Measurements from ENCODE around the gene ALPP. TPM values are rescaled to one million over a fixed set of nuclear protein-coding genes. Genes with fewer than 3 reads are reported as not detected.
"Not testable (repeated sequence)": the region's sequence is repeated elsewhere in the genome, so short reads cannot be mapped to it uniquely, and the experiment has no call there.

ALPP gene
- polyA plus RNA-seq, 3 donors = not detected

- H2AFZ ChIP-seq (ENCODE audit: insufficient read depth, low read depth, low read length, poor library complexity, severe bottlenecking); H3K9ac ChIP-seq (ENCODE audit: insufficient read depth, low read length, poor library complexity, severe bottlenecking); H3K36me3 ChIP-seq (replicated peaks in 1 of 2; ENCODE audit: control insufficient read depth in 1 of 2, insufficient read depth in 2 of 2, low read length in 2 of 2); H4K20me1 ChIP-seq (ENCODE audit: insufficient read depth, low read length); H3K36me3 Mint-ChIP-seq; H3K4me2 ChIP-seq (replicated peaks; ENCODE audit: extremely low read depth, low read length, poor library complexity, severe bottlenecking); H3K9me3 Mint-ChIP-seq; H3K79me2 ChIP-seq (ENCODE audit: insufficient read depth, low read length); H3K9me3 ChIP-seq (replicated peaks in 1 of 2; ENCODE audit: control insufficient read depth in 1 of 2, insufficient read depth in 1 of 2, low read length in 2 of 2); intact Hi-C loops (cut with micrococcal nuclease); DNase-seq; H3K4me1 ChIP-seq (ENCODE audit: control insufficient read depth in 1 of 2, insufficient read depth in 2 of 2, low read length in 2 of 2); H3K4me1 Mint-ChIP-seq; H3K27ac ChIP-seq (ENCODE audit: low read depth in 1 of 2, low read length in 2 of 2); H3K4me3 Mint-ChIP-seq; H3K27ac Mint-ChIP-seq; H3K4me3 ChIP-seq (replicated peaks in 1 of 3; ENCODE audit: low read depth in 2 of 3, low read length in 3 of 3): not testable (repeated sequence)
- H3K27me3 Mint-ChIP-seq (ENCODE audit: low read depth in 3 of 3) = peaks cover 17 to 36% (median 21%) of the 10 kb centered on the region in 3 donors
- 93% methylated on average over 39 of the region's 40 CpGs for WGBS (ENCODE audit: insufficient coverage)
- H3K27me3 ChIP-seq (ENCODE audit: control insufficient read depth in 2 of 2, insufficient read depth in 2 of 2, low read length in 2 of 2) = peaks cover 0 to 18% of the 10 kb centered on the region in 2 donors
Observed at GRCh38 chr2:232409617-232410016, 31.1 kb downstream of the ALPP start.

DNA sequence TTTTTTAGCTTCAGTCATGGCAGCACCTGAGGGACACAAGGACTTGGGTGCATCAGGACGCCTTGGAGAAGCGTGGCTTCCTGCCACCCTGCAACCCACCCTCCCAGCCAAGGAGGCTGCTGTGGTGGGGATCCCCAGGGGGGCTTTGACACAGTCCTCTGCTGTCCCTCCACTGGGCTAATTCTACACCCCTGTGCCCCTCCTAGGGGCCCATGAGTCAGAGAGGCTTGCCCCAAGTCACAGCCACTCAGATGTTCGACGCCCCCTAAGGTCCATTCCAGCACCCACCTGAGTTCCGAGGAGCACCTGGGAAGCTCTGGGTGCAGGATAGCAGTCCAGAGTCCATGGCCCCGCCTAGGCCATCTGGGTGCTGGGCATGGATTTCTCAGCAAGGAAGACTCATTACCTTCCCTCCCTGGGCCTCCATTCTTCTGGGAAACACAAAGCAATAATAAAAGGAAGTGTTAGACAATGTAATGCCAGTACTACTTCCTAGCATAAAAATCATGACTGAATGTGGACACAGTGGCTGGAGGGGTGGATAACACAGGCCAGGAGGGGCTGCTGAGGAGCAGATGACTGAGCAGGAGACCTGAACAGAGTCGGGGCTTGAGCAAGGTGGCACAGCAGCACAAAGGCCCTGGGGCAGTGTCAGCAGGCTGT lies 31.8 kb downstream of the ALPP start:
- Histone ChIP-seq H3K9me3 (replicated peaks in 1 of 2; ENCODE audit: control insufficient read depth in 1 of 2, insufficient read depth in 1 of 2, low read length in 2 of 2) (no peaks in the 10 kb centered on the region), H3K4me2 (replicated peaks; ENCODE audit: extremely low read depth, low read length, poor library complexity, severe bottlenecking) (no peak overlapping the region), H3K79me2 (ENCODE audit: insufficient read depth, low read length) (no peaks in the 10 kb centered on the region), H3K27me3 (ENCODE audit: control insufficient read depth in 2 of 2, insufficient read depth in 2 of 2, low read length in 2 of 2) (peaks cover 0 to 19% of the 10 kb centered on the region in 2 donors), H3K4me1 (ENCODE audit: control insufficient read depth in 1 of 2, insufficient read depth in 2 of 2, low read length in 2 of 2) (no peaks in the 10 kb centered on the region), H3K27ac (ENCODE audit: low read depth in 1 of 2, low read length in 2 of 2) (no peak overlapping the region), H3K4me3 (replicated peaks in 1 of 3; ENCODE audit: low read depth in 2 of 3, low read length in 3 of 3) (no peak overlapping the region), H3K9ac (ENCODE audit: insufficient read depth, low read length, poor library complexity, severe bottlenecking) (no peak overlapping the region), H4K20me1 (ENCODE audit: insufficient read depth, low read length) (no peaks in the 10 kb centered on the region), H3K36me3 (replicated peaks in 1 of 2; ENCODE audit: control insufficient read depth in 1 of 2, insufficient read depth in 2 of 2, low read length in 2 of 2) (no peaks in the 10 kb centered on the region), H2AFZ (ENCODE audit: insufficient read depth, low read depth, low read length, poor library complexity, severe bottlenecking) (no peak overlapping the region)
- peaks cover 17 to 32% (median 26%) of the 10 kb centered on the region in 3 donors for H3K27me3 Mint-ChIP-seq (ENCODE audit: low read depth in 3 of 3)
- H3K36me3 Mint-ChIP-seq = no peaks in the 10 kb centered on the region
- no peak overlapping the region for H3K27ac Mint-ChIP-seq
- no peak overlapping the region for H3K4me3 Mint-ChIP-seq
- intact Hi-C loops (cut with micrococcal nuclease) = no loop called here
- WGBS (ENCODE audit: insufficient coverage) = 100% methylated on average over 5 of the region's 7 CpGs
- no peaks in the 10 kb centered on the region for H3K9me3 Mint-ChIP-seq
- peaks cover 3% of the 10 kb centered on the region for H3K4me1 Mint-ChIP-seq
- DNase-seq = no peak
- TF ChIP-seq, protein P1, sequence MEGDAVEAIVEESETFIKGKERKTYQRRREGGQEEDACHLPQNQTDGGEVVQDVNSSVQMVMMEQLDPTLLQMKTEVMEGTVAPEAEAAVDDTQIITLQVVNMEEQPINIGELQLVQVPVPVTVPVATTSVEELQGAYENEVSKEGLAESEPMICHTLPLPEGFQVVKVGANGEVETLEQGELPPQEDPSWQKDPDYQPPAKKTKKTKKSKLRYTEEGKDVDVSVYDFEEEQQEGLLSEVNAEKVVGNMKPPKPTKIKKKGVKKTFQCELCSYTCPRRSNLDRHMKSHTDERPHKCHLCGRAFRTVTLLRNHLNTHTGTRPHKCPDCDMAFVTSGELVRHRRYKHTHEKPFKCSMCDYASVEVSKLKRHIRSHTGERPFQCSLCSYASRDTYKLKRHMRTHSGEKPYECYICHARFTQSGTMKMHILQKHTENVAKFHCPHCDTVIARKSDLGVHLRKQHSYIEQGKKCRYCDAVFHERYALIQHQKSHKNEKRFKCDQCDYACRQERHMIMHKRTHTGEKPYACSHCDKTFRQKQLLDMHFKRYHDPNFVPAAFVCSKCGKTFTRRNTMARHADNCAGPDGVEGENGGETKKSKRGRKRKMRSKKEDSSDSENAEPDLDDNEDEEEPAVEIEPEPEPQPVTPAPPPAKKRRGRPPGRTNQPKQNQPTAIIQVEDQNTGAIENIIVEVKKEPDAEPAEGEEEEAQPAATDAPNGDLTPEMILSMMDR (IDR thresholded peaks at IDR 0.05) = no peak

Data from CD14-positive monocyte (primary cell).